Adrenal gland (tissue), 5 donors: ENCODE data around the gene TPRN.

Experiments used
- CTCF ChIP-seq, 6 experiments: fragments of 450-650 bp in 4 of 6; fragments of 200-600 bp in 2 of 6; sonication (generic) in 1 of 6; IDR thresholded peaks; 1 replicate in 5 of 6; 2 replicates in 1 of 6; pipeline versions ENCODE4 v1.5.1 to v1.8.0; 2016 to 2021; ENCODE audit warnings: antibody characterized with exemption in 6 of 6, mild to moderate bottlenecking in 2 of 6, moderate library complexity in 1 of 6
- POLR2A ChIP-seq, 2 donors: fragments of 450-650 bp; IDR thresholded peaks; one replicate each; pipeline ENCODE4 v1.6.1; 2017; ENCODE audit warnings: antibody characterized with exemption in 2 of 2, mild to moderate bottlenecking in 2 of 2, moderate library complexity in 1 of 2
- donor health status: DM: no; HTN: no; CAD: no.

GRCh38 chr9:137227054-137227852, 26.7 kb upstream of the TPRN start, which contains the start of gene RNF224:
- no peak for TF ChIP-seq POLR2A (IDR thresholded peaks at IDR 0.05)
- TF ChIP-seq CTCF (IDR thresholded peaks at IDR 0.05): peak; percentile 74 to 95 (median 90)
